AG09309 (cell line): ENCODE measurements around the gene GALNT9.

Source experiments
- DNase-seq: peaks from one replicate; pipeline ENCODE4 v3.0.0-alpha.2; 2010; ENCODE audit warnings: low read depth
- H3K4me3 ChIP-seq: 2 replicates; pipeline ENCODE4 v1.5.1; 2011; ENCODE audit warnings: mild to moderate bottlenecking, low read depth, low read length, moderate library complexity; ENCODE audit not compliant: control insufficient read depth
- CTCF ChIP-seq: IDR thresholded peaks from 2 replicates; pipeline ENCODE4 v1.5.1; 2011; ENCODE audit warnings: mild to moderate bottlenecking, low read depth, low read length, inconsistent platforms; ENCODE audit not compliant: insufficient read depth, control insufficient read depth; ENCODE audit errors: missing control alignments

GALNT9 gene

GRCh38 chr12:132214891-132215290 lies 114.5 kb downstream of the GALNT9 start:
- TF ChIP-seq CTCF = no peak
- no peak for DNase-seq
- H3K4me3 ChIP-seq = no peak overlapping the region

GRCh38 chr12:132214161-132214476 lies 115.3 kb downstream of the GALNT9 start:
- no peak for TF ChIP-seq CTCF
- DNase-seq = no peak
- no peak overlapping the region for H3K4me3 ChIP-seq

- H3K4me3 ChIP-seq = no peak overlapping the region
- TF ChIP-seq CTCF = no peak
- DNase-seq = no peak
These were observed 115.8 kb downstream of the GALNT9 start for GRCh38 chr12:132213359-132214160.

GRCh38 chr12:132211816-132212215 lies 117.6 kb downstream of the GALNT9 start:
- H3K4me3 ChIP-seq = no peak overlapping the region
- no peak for DNase-seq
- no peak for TF ChIP-seq CTCF

- no peak for DNase-seq
- no peak overlapping the region for H3K4me3 ChIP-seq
- no peak for TF ChIP-seq CTCF
These were observed 118.1 kb downstream of the GALNT9 start for GRCh38 chr12:132211326-132211725.

GRCh38 chr12:132210223-132211055 lies 119.0 kb downstream of the GALNT9 start:
- H3K4me3 ChIP-seq = no peak overlapping the region

More at GRCh38 chr12:132210223-132211055, 119.0 kb downstream of the GALNT9 start:
- no peak for DNase-seq
- TF ChIP-seq CTCF = no peak
